Thymus (tissue), 11 donors: ENCODE measurements around the gene IRF7. TPM values are rescaled to one million over a fixed set of nuclear protein-coding genes. Genes with fewer than 3 reads are reported as not detected.
"Not testable (repeated sequence)": the region's sequence is repeated elsewhere in the genome, so short reads cannot be mapped to it uniquely, and the experiment has no call there.

Source experiments
- DNase-seq, 9 donors: peaks; one replicate each; pipeline ENCODE4 v3.0.0-alpha.2; 2013; ENCODE audit warnings: low spot score in 9 of 9, low read depth in 6 of 9, missing footprints in 1 of 9
- H3K27ac ChIP-seq, 2 donors: one replicate each; pipeline ENCODE4 v1.5.1; 2013; ENCODE audit warnings: control low read depth in 1 of 2, low read depth in 1 of 2, low read length in 1 of 2, mild to moderate bottlenecking in 1 of 2, moderate library complexity in 1 of 2
- H3K27me3 ChIP-seq, 2 donors: one replicate each; pipeline ENCODE4 v1.5.1; 2013; ENCODE audit warnings: low read length in 1 of 2; ENCODE audit not compliant: control insufficient read depth in 2 of 2, insufficient read depth in 1 of 2
- H3K36me3 ChIP-seq, 2 donors: one replicate each; pipeline ENCODE4 v1.5.1; 2013; ENCODE audit warnings: low read length in 1 of 2, mild to moderate bottlenecking in 1 of 2, moderate library complexity in 1 of 2; ENCODE audit not compliant: control insufficient read depth in 2 of 2, insufficient read depth in 2 of 2
- H3K4me1 ChIP-seq, 2 donors: one replicate each; pipeline ENCODE4 v1.5.1; 2013; ENCODE audit warnings: low read length in 2 of 2; ENCODE audit not compliant: control insufficient read depth in 2 of 2, insufficient read depth in 2 of 2
- H3K4me3 ChIP-seq, 2 donors: one replicate each; pipeline ENCODE4 v1.5.1; 2013; ENCODE audit warnings: low read length in 2 of 2, control low read depth in 1 of 2, mild to moderate bottlenecking in 1 of 2
- H3K9me3 ChIP-seq, 2 donors: one replicate each; pipeline ENCODE4 v1.5.1; 2013; ENCODE audit warnings: low read length in 1 of 2, mild to moderate bottlenecking in 1 of 2; ENCODE audit not compliant: control insufficient read depth in 2 of 2, insufficient read depth in 1 of 2
- WGBS: extraction: QIAGEN DNeasy Blood & Tissue Kit; methylation state at CpG from one replicate; pipeline ENCODE4 v1.1.7; 2013; 5-methylcytosine and 5-hydroxymethylcytosine counted together
- polyA plus RNA-seq: library from polyadenylated mRNA; stranded (reverse); fragments of 200-250 nt; gene quantifications from one replicate; pipeline ENCODE4 v1.2.3, GENCODE V29; 2013
- total RNA-seq: library from RNA; stranded (reverse); fragments of 120-200 nt; gene quantifications from one replicate; pipeline ENCODE4 v1.2.4, GENCODE V29; 2013
- donor health status: healthy.

IRF7 gene
- total and polyA plus RNA-seq, 2 donors, result 44.5 to 102 TPM

DNA sequence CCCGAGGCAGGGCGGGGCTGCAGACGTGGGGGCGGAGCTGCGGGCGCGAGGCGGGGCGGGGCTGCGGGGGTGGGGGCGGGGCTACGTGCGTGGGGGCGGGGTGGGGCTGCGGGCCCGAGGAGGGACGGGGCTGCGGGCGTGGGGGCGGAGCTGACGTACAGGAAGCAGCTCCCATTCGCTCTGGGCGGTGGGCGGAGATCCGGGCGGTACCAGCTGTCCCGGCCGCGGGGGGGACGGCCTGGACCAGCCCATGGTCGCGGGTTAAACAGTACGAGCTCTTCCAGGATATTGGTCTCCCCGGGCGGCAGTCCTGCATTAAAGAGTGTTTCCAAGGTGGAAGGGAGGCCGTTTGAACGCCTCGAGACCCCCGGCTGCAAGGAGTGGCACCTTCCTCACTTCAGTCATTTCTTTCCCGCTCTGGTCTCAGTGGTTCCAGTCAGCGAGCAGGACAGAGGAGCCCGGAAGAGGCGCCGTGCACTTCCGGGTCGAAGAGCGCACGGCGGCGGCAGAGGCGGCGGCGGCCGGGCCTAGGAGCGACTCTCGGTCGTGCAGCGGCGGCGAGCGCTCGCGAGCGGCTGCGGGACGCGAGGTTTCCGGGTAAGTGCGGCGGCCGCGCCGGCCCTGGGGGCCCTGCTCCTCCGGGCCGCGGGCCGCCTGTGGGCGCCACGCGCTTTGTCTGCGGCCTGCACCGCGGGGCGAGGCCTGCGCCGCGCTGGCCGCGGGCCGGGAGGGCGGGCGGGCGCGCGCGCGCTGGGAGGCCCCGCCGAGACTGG, 39.6 kb downstream of the IRF7 start, which contains the start of gene PHRF1:
Gene PHRF1 (plus strand): TSS at position 475 of the 773 bp plus-strand sequence. CDS start 5,043 bp downstream, outside the sequence.
- H3K4me3 ChIP-seq, result peak within 1 kb of the TSS; percentile 84 to 93
- peaks cover under 1 to 5% of the 10 kb centered on the region in 2 donors for H3K36me3 ChIP-seq
- H3K9me3 ChIP-seq, result no peaks in the 10 kb centered on the region
- H3K4me1 ChIP-seq, result peaks cover 30 to 79% of the 10 kb centered on the region in 2 donors
- DNase-seq, result peak; percentile 81 to 95 (median 91)
- H3K27me3 ChIP-seq, result peaks cover 0 to 8% of the 10 kb centered on the region in 2 donors
- peak within 1 kb of the TSS; percentile 94 to 97 for H3K27ac ChIP-seq
- WGBS, result under 1% methylated on average over 98 of the region's 99 CpGs

DNA sequence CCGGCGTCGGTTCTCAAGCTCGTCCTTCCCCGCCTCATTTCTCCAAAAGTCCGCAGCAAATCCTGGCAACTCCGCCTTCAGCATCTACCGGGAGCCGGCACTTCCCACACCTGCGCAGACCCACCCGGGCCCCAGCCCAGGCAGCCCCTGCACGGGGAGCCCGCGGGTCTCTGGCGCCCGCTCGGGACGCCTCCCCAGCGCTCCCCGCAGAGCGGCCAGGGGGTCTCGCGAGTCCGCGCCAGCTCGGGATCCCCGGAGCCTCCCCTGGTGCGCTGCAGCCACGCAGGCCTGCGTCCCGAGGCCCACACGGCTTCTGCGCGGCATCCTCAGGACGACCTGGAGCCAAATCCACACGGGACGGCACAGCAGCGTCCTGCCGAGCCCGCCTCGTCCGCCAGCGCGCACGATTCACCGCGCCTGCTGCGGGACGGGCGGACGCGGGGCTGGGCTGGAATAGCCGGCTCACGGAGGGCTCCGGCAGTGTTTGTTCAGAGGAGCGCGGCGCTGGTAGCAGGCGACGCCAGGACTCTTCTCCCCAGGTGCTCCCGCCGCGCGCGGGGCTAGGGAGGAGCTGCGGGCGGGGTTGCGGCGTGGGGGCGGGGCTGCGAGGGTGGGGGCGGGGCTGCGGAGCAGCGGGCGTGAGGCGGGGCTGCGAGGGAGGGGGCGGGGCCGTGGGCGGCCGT, 40.3 kb downstream of the IRF7 start:
- Histone ChIP-seq H3K4me3 (peak overlapping the region; percentile 55 to 59), H3K9me3 (no peaks in the 10 kb centered on the region), H3K4me1 (peaks cover 33 to 81% of the 10 kb centered on the region in 2 donors), H3K36me3 (peaks cover 0 to 3% of the 10 kb centered on the region in 2 donors), H3K27me3 (peaks cover 0 to 8% of the 10 kb centered on the region in 2 donors), H3K27ac (peak overlapping the region in 1 of 2 donors; percentile 60)
- WGBS, result 1% methylated on average over 74 of the region's 81 CpGs
- peak in 2 of 9 donors; percentile 74 to 84 for DNase-seq

DNA sequence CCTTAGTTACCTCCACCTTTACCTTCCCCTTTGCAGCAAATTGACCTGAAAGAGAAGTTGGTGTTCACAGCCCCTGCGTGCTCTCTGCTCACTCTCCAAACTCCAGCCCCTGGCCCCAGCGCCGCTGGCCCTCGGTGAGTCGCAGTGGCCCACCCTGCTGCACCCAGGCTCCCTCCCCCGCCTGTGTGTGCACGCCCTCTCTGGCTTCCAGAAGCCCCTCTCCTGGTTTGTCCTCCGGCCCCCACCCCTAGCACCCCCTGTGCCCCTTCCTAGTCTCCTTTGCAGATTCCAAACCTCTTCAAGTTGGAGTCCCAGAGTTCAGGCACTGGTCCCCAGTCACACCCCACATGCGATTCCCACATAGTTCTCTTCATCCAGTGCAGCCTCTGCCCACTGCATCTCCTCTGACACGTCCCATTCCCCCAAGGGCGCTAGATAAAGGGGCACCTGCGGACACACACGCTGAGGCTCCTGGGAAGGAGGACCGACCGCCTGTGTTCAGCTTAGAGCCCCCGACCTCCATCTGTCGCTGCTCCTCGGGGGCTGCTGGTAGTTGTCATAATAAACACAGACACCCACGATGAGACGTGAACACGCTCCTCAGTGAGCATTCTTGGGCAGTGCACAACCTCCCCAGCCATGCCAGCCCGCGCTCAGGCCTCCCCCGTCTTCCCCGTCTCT, 41.0 kb downstream of the IRF7 start:
- Histone ChIP-seq H3K27ac (peak overlapping the region in 1 of 2 donors; percentile 60), H3K4me1 (peaks cover 32 to 79% of the 10 kb centered on the region in 2 donors), H3K9me3 (no peaks in the 10 kb centered on the region), H3K36me3 (peaks cover 0 to 3% of the 10 kb centered on the region in 2 donors), H3K4me3 (peak overlapping the region; percentile 55 to 59), H3K27me3 (peaks cover 0 to 8% of the 10 kb centered on the region in 2 donors)
- WGBS, result 24% methylated on average over 25 of the region's 25 CpGs
- peak in 2 of 9 donors; percentile 33 to 59 for DNase-seq

DNA sequence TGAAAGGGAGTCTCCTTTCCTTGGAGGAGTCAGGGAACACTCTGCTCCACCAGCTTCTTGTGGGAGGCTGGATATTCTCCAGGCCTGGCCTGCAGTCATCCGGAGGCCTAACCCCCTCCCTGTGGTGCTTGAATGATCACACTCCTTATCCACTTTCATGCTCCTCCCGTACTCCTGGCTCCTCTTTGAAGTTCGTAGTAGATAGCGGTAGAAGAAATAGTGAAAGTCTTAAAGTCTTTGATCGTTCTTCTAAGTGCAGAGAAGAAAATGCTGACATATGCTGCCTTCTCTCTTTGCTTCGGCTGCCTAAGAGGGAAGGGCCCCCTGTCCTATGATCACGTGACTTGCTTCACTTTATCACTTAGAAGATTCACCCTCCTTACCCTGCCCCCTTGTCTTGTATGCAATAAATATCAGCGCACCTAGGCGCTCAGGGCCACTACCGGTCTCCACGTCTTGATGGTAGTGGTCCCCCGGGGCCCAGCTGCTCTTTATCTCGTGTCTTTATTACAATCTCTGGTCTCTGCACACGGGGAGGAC, 41.6 kb downstream of the IRF7 start:
- Histone ChIP-seq H3K4me1 (peaks cover 32 to 79% of the 10 kb centered on the region in 2 donors), H3K4me3 (peak overlapping the region; percentile 55 to 59), H3K27me3 (peaks cover 0 to 14% of the 10 kb centered on the region in 2 donors), H3K27ac (peak overlapping the region in 1 of 2 donors; percentile 60)
- not testable (repeated sequence) for H3K36me3 ChIP-seq, H3K9me3 ChIP-seq
- peak in 3 of 9 donors; percentile 63 to 84 (median 64) for DNase-seq
- 49% methylated on average over 14 of the region's 14 CpGs for WGBS

DNA sequence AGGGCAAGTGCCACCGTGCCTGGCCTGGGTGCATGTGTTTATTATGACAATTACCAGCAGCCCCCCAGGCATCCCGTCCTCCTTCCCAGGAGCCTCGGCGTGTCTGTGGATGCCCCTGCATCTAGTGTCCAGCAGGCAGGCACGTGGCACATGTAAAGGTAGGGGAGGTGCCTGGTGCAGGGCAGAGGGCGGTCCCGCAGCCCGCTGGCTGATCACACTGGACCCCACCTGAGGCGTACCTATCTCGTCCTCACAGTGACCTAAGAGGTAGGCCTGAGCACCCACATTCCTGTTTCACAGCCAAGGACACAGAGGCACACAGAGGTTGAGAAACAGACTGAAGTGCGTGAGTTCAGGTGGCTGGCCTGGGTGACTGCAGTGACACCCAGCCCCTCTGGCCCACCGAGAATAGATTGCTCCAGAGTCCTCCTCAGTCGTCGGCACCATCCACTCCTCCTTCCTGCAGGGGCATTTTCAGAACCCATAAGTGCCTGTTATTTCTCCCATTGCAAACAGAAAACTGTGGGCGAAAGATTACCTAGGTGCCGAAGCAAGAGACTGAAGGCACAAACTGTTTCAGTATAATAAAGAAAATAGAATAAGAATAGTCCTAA, 42.5 kb downstream of the IRF7 start:
- Histone ChIP-seq H3K36me3 (no peaks in the 10 kb centered on the region), H3K4me1 (peaks cover 28 to 72% of the 10 kb centered on the region in 2 donors), H3K27ac (no peak overlapping the region), H3K4me3 (no peak overlapping the region), H3K9me3 (no peaks in the 10 kb centered on the region), H3K27me3 (peaks cover 0 to 16% of the 10 kb centered on the region in 2 donors)
- 96% methylated on average over 16 of the region's 16 CpGs for WGBS
- DNase-seq, result no peak

DNA sequence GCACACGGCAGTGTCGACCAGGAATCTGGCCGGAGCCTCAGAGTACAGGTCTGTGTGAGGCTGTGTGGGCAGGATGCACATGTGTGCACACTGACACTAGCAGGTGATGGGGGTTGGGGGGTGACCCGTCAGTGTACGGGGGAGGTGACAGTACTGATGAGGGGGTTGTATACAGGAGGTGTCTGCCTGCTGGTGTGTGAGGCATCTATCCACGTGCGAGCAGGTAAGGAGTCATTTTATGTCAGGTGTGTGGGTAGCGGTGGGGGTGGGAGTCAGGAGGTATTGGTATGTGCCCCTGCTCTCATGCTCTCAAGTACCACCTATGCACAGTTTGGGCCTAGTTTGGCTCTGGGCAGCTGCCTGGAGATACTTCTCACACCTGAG, 44.0 kb downstream of the IRF7 start:
- Histone ChIP-seq H3K4me1 (peaks cover 26 to 69% of the 10 kb centered on the region in 2 donors), H3K27ac (peak overlapping the region in 1 of 2 donors; percentile 82), H3K9me3 (no peaks in the 10 kb centered on the region), H3K4me3 (no peak overlapping the region), H3K36me3 (no peaks in the 10 kb centered on the region), H3K27me3 (peaks cover 0 to 21% of the 10 kb centered on the region in 2 donors)
- WGBS, result 90% methylated on average over 8 of the region's 8 CpGs
- peak in 1 of 9 donors; percentile 24 for DNase-seq

DNA sequence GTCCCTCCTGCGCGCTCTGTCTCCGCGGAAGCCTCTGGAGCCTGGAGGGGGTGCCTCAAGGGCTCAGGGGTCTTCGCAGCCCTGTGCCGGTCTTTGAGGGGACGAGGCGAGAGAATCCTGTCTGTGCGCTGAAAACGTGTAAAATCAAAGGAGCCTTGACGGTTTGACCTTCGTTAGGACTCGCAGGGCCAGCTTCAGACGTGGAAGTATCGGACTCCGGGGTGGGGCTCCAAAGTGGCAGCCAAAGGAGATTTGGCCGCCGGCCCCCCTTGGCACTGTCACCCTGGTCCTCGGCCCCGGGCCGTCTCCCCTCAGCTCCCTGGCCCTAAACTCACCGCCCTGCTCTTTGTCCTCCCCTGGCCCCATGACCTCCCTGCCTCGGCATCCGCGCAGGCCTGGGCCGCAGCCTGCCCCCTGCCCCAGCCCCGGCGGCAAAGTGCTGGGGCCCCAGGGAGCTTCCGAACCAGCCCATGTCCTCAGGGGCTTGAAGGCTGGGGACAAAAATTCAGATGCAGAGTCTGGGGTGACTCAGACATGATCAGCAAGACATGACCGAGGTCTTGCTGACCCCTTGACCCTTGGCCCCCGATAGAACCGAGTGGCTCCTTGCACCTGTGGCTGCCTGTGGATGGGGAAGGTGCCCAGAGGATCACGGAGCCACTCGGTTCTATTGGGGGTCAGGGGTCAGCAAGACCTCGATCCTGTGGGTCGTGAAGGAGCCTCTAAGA, 46.4 kb downstream of the IRF7 start:
- peak overlapping the region; percentile 55 to 64 for H3K4me3 ChIP-seq
- H3K27me3 ChIP-seq, result peaks cover 0 to 12% of the 10 kb centered on the region in 2 donors
- H3K9me3 ChIP-seq, result no peaks in the 10 kb centered on the region
- DNase-seq, result peak in 1 of 9 donors; percentile 44
- no peaks in the 10 kb centered on the region for H3K36me3 ChIP-seq
- H3K4me1 ChIP-seq, result peaks cover 24 to 57% of the 10 kb centered on the region in 2 donors
- WGBS, result 51% methylated on average over 36 of the region's 36 CpGs
- H3K27ac ChIP-seq, result peak overlapping the region; percentile 1 to 70
